Activated CD4-positive, alpha-beta T cell treated with anti-CD3 and anti-CD28 coated beads, Interleukin-2, Interleukin-6, amounts not matched to agents 100 ng/mL and 50 ng/mL, durations not matched to agents 16 hours and 8 hours (primary cell): ENCODE measurements around the gene ZNF431.
"Not testable (repeated sequence)": the region's sequence is repeated elsewhere in the genome, so short reads cannot be mapped to it uniquely, and the experiment has no call there.

Experiments
- DNase-seq: peaks from one replicate; pipeline ENCODE4 v3.0.0-alpha.2; 2020

ZNF431 gene

DNA sequence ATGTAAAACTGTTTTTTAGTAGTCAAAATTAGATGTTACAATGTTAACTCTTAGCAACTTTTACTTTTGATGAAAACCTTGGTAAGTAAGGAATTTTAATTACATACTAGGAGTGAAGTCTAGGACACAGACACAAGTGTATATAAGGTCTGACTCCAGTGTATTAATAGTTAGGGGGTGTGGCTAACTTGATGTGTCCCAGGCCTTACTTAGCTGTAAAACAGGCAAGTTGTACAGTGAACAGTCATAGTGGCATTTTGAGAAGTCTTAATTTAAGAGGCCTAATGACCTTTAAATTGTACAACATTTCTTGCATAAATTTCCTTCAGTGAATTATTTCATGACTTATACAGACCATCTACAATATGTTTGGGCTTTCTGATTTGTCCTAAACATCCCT, 6.8 kb downstream of the ZNF431 start:
- no peak for DNase-seq

DNA sequence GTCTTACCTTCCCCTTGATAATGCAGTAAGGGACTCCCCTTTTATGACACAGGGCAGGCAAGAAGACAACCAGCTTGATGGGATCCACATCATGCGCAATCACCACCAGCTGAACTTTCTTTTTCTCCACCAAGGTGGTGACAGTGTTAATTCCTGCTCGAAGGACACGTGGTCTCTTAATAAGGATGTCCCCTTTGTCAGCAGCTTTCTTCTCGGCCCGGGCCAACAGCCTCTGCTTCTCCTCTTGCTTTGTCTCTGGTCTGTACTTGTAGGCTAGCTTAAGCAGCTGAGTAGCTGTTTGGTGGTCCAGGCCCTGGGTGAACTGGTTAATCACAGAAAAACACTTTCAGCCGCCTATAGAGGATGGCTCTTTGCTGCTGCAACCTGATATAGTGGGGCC, 8.0 kb downstream of the ZNF431 start:
- no peak for DNase-seq

DNA sequence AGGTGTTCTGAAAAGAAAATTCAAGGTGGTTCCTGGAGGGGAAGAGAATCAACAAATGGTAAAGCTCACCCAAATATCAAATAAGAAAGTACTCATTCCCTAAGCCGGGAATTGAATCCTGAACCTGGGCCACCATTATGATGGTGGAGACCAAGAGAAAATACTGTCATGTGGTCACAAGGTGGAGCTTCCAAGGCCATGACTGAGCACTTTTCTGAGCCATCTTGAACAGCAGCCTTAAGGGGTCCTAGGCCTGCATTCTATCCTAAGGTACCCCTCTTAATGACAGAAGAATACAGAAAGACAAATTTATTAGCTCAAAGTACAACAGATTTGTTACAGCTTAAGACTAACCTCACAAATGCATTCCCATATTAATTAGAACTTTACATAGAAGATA, 9.6 kb downstream of the ZNF431 start:
- no peak for DNase-seq

GRCh38 chr19:21158523-21159135, 16.8 kb downstream of the ZNF431 start:
- no peak for DNase-seq

- DNase-seq, result no peak
Measured at GRCh38 chr19:21164541-21164940, 22.7 kb downstream of the ZNF431 start.

DNA sequence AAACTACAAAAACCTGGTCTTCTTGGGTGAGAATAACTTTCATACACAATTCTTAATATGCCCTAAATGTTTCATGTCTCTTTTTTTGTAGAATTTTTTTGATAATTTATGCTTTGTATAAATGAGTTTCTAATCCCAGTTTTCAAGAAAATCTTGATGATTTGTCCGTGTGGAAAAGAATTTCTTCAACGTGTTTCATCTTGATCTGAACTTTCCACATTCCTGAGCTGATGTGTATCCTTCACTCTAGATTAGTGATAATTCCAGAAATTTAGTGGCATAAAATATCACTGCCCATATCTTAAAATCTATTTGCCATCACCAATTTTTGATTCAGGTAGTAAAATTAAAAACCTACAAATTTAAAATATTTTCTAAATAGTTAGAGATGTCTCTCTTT, 24.6 kb downstream of the ZNF431 start:
- DNase-seq, result no peak

DNA sequence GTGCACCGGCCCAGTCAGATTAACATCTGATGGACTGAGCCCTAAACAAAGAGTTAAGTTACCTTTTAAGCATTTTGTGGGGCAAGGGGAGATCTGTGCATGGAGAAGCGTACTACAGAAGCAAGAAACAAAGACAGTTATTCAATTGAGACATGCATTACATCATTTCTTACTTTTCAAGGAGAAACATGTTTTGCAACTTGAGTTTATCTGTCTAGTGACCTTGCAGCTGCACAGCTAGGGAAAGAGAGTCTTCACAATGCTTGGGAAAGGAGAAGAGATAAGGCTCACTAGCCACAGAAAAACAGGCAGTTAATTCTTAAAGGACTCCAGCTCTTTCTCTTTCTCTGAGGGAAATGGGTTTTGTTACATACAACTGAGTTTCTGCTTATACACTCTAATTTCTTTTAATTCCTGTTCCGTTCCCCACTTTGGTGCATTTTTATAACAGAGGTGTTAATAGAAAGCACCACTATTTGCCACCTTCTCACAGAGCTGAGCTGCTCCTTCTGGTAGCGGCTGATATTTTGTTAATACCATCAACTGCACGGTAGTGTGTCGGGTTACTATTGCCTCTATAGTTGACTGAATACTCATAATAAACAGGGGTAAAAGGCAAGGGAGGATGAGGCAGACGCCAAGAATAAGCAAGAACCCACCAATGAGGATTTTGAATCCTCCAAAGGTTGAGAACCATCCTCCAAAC, 55.9 kb downstream of the ZNF431 start:
- no peak for DNase-seq

DNA sequence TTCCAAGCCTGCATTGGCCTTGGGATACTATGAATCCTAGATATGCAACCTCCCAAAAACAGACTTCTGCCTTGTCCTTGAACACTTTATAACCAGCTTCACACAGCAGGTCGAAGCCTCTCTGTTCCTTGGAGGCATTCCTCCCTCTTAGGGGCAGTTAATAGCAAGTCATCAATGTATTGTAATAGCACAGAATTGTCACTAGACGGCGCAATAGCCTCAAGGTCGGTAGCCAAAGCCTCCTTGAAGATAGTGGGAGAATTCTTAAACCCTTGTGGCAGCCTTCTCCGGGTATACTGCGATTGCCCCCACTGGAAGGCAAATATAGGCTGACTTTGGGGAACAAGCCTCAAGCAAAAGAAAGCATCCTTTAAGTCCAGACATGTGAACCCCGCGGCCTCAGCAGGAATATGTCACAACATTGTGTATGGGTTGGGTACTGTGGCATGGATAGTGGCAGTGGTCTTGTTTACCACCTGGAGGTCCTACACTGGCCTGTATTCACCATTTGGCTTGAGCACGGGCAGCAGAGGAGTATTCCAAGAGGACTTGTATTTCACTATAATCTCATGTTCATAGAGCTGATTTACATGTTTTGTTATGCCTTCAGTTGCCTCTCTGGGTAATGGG, 61.1 kb downstream of the ZNF431 start:
- peak; percentile 31 for DNase-seq

- no peak for DNase-seq
Measured at GRCh38 chr19:21210037-21210621, 68.3 kb downstream of the ZNF431 start.

DNA sequence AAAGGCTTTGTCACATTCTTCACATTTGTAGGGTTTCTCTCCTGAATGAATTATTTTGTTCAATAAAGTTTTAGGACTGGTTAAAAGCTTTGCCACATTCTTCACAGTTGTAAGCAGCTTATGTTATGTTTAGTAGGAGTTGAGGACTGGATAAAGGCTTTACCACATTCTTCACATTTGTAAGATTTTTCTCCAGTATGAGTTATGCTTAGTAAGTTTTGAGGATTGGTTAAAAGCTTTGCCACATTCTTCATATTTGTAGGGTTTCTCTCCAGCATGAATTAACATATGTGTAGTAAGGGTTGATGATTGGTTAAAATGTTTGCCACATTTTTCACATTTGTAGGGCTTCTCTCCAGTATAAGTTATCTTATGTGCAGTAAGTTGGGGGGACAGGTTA, 79.9 kb downstream of the ZNF431 start:
- no peak for DNase-seq

GRCh38 chr19:21229938-21230337, 88.1 kb downstream of the ZNF431 start:
- DNase-seq, result not testable (repeated sequence)

DNA sequence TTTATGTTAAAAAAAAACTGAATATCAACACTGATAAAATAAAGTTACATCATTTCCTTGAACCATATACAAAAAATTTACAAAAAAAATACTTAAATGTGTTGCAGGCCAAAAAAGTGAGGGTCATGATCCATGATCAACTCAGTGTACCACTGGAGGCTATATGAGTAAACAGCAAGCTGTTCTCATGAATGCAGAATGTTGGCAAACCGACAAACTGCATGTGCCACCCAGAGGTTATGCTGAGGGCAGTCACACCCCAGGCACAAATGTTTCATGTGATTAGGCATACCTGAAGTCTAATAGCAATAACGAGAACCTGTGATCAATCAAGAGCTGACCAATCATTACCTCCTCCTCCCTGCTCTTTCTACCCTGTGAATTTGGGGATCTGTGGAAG, 91.9 kb downstream of the ZNF431 start:
- DNase-seq, result no peak

DNA sequence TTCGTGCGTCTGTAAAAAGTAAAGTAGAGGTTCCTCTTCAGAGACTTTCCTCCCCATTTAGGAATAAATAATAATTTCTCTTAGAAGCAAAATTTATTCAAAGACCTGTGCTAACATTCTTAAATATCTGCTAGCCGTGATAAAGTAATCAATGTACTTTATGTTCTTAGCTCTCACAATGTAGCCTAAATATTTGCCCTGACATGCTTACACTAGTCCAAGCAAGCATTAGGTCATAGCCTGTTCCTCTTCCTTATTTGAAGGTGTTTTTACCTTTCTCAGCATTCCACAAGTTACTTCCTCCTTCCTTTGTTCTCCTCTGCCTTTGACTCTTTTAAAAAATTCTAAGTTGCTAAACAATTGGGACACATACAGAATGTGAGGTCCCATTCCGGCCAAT, 94.9 kb downstream of the ZNF431 start:
- DNase-seq, result not testable (repeated sequence)

DNA sequence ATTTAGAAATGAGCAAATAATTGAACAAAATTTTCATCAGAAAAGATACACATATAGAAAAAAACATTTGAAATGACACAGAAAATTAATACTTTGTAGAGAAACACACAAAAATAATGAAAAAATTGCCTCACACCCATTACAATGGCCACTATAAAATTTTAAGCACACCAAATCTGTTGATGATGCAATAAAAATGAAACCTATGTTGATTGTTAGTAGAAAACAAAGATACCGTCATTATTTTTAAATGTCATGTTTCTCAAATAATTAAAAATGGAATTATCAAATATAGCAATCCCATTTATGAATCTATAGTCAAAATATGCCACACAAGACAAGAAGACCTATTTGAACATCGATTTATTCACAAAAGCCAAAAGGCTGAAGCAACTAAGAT, 96.8 kb downstream of the ZNF431 start:
- no peak for DNase-seq
